Cardiac septum (tissue), 1 donor: ENCODE measurements around the gene TERT. TPM values are rescaled to one million over a fixed set of nuclear protein-coding genes. Genes with fewer than 3 reads are reported as not detected.
"Not testable (repeated sequence)": the region's sequence is repeated elsewhere in the genome, so short reads cannot be mapped to it uniquely, and the experiment has no call there.

Experiments used
- DNase-seq: peaks from one replicate; pipeline ENCODE4 v3.0.0-alpha.2; 2020; ENCODE audit warnings: low spot score
- intact Hi-C: fragments of 100-400 bp; cut with DNase I; formaldehyde crosslinking; loops from one replicate; pipeline ENCODE4 v1.14.0; 2022
- long read RNA-seq: library from polyadenylated mRNA; unstranded; transcript quantifications from one replicate; pipeline ENCODE4 v2.0.0, GENCODE V29; 2021
- total RNA-seq: library from RNA; stranded (reverse); fragmentation: NEBNext Ultra II Directional; extraction: Animal tissue kit (Norgen Biotek cat#: 25700); gene quantifications from one replicate; pipeline ENCODE4 v1.2.1, GENCODE V29; 2021
- donor health status: DM: no; HTN: no; CAD: no.

Gene TERT
- not detected for total RNA-seq
- long read RNA-seq: 0 reads

DNA sequence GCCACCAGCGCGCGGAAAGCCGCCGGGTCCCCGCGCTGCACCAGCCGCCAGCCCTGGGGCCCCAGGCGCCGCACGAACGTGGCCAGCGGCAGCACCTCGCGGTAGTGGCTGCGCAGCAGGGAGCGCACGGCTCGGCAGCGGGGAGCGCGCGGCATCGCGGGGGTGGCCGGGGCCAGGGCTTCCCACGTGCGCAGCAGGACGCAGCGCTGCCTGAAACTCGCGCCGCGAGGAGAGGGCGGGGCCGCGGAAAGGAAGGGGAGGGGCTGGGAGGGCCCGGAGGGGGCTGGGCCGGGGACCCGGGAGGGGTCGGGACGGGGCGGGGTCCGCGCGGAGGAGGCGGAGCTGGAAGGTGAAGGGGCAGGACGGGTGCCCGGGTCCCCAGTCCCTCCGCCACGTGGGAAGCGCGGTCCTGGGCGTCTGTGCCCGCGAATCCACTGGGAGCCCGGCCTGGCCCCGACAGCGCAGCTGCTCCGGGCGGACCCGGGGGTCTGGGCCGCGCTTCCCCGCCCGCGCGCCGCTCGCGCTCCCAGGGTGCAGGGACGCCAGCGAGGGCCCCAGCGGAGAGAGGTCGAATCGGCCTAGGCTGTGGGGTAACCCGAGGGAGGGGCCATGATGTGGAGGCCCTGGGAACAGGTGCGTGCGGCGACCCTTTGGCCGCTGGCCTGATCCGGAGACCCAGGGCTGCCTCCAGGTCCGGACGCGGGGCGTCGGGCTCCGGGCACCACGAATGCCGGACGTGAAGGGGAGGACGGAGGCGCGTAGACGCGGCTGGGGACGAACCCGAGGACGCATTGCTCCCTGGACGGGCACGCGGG lies at the start of gene TERT:
Gene TERT (minus strand): TSS at position 234 of the 815 bp plus-strand sequence. CDS start 79 bp downstream, at position 155.
- intact Hi-C loops: no loop called here
- peak; percentile 61 for DNase-seq

DNA sequence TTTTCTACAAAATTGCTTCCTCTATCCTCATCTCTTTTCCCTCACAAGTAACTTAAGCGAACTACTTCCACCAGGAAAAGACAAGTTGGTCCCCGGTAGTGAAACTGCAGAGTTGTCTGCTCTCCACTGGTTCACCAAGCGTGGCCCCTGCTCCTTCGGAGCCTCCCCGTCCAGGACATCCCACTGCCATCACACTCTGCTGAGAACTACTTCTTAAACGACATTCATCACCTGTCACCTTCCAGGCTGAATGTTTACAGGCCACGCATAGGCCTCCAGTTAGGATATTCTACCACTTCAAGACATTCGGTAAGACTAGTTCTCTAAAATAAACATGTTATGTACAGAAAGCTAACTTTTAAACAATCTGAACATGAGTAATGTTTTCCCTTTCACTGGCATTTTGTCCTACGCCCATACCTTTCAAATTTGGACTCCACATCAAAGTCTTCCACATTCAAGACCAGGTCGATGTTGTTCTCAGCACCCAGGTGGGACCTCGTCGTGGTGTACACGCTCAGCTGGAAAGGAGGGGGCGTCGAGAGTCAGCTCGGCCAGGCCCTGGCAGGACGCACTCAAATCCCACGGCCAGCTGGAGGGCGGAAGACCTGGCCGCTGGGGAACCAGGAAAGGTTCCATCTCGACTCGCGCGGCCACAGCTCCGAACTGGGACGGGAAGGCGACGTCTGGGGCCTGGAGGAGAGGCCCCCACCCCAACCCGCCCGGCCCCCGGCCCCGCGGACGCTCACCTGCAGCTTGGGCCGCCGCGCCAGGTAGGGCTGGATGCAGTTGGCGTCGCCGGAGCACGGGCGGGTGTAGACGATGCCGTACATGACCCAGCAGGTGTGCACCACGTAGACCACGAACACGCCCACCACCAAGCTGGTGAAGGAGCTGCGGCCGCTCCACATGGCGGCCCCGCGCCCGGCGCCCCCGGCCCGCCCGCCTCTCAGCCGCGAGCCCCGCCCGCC lies 49.3 kb upstream of the TERT start:
- DNase-seq: no peak
- intact Hi-C loops: loop anchor here (5.0 to 10.0 kb wide), 3 partner anchors 301 to 461 kb away; partner anchors contain the start of gene NDUFS6

DNA sequence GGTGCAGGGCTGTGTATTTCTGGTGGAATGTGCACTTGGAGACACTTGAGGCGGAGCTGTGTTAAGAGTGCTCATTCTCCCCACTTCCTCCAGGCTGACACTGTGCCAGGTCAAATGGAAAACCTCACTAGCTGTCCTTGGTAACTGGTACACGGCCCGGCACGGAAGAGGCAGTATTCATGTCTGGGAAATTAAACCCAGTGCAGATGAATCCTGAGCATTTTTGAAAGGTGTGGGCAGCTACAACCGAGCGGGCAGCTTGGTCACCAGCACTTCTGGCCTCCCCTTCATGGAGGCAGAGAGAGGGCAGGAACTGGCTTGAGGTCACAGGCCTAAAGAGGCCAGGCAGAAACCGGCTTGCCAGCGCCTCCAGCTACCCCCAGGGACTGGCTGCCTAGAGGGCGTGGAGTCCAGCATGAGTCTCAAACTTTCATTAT lies 48.5 kb upstream of the TERT start:
- DNase-seq: no peak
- intact Hi-C loops: loop anchor here (5.0 to 10.0 kb wide), 3 partner anchors 301 to 461 kb away; partner anchors contain the start of gene NDUFS6

DNA sequence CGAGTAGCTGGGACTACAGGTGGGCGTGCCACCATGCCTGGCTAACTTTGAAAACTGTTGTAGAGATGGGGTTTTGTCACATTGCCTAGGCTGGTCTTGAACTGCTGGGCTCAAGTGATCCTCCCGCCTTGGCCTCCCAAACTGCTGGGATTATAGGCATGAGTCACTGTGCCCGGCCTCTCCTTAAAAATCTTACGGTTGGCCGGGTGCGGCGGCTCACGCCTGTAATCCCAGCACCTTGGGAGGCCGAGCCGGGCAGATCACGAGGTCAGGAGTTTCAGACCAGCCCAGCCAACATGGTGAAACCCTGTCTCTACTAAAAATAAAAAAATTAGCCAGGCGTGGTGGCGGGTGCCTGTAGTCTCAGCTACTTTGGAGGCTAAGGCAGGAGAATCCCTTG lies 47.8 kb upstream of the TERT start:
- intact Hi-C loops: loop anchor here (5.0 to 10.0 kb wide), 3 partner anchors 302 to 462 kb away; partner anchors contain the start of gene NDUFS6
- not testable (repeated sequence) for DNase-seq

DNA sequence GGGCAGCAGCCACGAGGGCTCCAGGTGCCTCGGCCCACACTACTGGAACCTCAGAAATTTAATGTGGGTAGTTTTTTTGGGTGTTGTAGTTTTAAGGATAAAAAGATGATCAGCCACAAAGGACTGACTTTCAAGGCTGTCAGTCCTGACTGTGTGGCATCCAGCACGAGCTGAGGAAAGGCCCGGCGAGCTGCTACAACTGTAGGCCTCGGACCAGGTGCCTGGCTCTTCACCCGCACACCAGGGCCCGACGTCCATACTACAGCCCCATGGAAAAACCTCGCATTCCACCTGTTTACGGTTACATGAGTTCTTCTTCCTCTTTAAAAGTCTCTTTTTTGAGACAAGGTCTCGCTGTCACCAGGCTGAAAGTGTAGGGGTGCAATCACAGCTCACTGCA lies 47.4 kb upstream of the TERT start:
- intact Hi-C loops: loop anchor here (5.0 to 10.0 kb wide), 3 partner anchors 303 to 463 kb away; partner anchors contain the start of gene NDUFS6
- DNase-seq: no peak

DNA sequence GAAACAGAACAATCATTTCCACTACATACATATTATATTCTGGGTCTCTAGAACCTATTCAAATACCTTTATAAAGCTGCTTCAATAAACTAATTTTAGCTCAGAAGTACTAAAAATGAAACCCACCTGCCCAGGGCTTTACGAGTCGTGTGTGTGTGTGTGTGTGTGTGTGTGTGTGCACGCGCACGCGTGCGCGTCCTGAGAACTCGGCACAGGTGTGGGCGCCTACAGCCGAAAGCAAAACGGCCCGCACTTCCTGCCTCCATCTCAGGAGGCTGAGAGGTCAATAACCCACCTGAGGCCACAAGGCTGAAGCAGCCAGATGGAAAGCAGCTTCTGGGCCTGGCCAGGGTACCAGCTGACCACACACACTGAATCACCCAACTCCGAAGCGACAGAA lies 47.0 kb upstream of the TERT start:
- intact Hi-C loops: loop anchor here (5.0 to 10.0 kb wide), 3 partner anchors 303 to 463 kb away; partner anchors contain the start of gene NDUFS6
- no peak for DNase-seq

DNA sequence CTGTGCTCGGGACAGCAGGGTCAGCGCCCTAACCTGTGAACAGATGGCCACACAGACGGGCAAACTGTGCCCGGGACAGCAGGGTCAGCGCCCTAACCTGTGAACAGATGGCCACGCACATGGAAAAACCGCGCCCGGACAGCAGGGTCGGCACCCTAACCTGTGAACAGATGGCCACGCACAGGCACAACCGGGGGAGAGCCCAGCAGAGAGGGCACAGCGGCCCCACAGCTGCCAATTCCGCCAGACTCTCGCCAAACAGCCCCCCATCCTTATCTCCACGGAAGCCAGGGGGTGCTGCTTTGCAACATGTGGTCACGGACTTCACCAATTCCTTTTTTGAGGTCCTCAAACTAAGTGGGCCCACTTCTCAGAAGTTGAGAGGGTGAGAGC lies 44.9 kb upstream of the TERT start:
- intact Hi-C loops: loop anchor here (5.0 to 10.0 kb wide), 3 partner anchors 305 to 465 kb away; partner anchors contain the start of gene NDUFS6
- not testable (repeated sequence) for DNase-seq

DNA sequence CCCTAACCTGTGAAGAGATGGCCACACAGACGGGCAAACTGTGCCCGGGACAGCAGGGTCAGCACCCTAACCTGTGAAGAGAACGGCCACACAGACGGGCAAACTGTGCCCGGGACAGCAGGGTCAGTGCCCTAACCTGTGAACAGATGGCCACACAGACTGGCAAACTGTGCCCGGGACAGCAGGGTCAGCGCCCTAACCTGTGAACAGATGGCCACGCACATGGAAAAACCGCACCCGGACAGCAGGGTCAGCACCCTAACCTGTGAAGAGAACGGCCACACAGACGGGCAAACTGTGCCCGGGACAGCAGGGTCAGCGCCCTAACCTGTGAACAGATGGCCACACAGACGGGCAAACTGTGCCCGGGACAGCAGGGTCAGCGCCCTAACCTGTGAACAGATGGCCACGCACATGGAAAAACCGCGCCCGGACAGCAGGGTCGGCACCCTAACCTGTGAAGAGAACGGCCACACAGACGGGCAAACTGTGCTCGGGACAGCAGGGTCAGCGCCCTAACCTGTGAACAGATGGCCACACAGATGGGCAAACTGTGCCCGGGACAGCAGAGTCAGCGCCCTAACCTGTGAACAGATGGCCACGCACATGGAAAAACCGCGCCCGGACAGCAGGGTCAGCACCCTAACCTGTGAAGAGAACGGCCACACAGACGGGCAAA lies 44.4 kb upstream of the TERT start:
- DNase-seq, intact Hi-C loops: not testable (repeated sequence)

DNA sequence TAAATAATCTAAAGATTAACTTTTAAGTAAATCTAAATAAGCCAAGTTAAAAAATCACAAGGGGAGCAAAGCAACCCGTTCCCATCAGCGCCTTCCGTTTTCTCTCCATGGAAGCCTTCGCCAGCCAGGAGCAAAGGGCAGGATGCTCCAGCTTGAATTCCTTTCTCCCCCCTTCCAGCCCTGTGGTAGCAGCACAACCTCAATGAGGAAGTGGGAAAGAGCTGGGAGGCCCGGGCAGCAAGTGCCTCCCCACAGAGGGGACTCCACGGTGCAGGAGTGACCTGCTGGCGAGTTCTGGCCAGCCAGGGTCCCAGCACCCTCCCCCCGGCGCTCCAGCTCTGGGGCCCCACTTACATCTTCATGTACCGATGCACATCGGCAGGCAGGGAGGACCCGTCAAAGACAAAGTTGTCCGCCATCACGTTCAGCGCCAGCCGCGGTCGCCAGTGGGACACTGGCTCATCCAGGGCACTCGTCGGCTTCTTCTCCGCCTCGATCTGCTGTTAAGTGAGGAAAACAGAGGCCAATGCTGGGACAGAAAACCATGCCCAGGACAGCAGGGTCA lies 43.7 kb upstream of the TERT start:
- intact Hi-C loops: no loop called here
- no peak for DNase-seq

DNA sequence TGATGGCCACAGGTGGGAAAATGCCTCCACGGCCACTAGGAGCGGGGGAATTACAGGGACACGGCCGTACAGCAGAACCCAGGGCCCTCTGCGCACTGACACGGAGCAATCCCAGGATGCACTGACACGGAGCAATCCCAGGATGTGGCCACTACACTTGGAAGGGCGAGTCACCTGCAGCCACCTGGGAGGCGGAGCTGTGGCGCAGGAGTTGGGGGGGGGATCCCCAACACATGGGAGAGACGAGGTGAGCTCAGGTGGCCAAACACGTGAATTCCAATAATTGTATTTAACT lies 43.3 kb upstream of the TERT start:
- intact Hi-C loops: no loop called here
- DNase-seq: no peak

DNA sequence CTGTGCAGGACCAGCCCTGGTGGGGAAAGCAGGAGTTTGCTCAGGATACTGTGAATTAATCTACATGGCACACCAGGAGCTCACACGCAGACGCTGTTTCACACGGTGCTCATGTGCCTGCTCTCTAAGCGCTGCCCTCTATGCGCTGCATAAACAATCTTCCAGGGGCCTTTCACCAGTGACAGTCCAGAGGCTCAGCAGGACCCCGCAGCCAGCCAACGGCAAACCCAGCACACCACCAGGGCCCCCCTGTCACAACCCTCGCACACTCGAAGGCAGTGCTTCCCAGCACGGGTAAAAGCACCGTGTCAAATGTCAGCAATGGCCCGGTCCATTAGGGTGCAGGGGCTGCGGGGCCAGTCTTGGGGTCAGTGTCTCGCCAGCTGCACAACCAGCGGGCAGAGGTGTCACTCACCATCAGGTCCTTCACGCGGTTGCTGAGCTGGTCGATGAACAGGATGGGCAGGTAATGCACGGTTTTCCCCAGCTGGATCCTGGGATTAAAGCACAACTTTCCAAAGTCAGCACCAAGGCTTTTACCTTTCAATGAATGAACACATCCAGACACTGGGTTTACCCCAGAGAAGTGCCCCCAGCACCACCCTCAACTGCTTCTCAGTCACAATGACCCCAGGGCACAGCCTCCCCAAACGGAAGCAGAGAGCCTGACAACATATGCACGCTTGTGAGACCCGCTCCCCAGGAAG lies 42.8 kb upstream of the TERT start:
- intact Hi-C loops: no loop called here
- no peak for DNase-seq

DNA sequence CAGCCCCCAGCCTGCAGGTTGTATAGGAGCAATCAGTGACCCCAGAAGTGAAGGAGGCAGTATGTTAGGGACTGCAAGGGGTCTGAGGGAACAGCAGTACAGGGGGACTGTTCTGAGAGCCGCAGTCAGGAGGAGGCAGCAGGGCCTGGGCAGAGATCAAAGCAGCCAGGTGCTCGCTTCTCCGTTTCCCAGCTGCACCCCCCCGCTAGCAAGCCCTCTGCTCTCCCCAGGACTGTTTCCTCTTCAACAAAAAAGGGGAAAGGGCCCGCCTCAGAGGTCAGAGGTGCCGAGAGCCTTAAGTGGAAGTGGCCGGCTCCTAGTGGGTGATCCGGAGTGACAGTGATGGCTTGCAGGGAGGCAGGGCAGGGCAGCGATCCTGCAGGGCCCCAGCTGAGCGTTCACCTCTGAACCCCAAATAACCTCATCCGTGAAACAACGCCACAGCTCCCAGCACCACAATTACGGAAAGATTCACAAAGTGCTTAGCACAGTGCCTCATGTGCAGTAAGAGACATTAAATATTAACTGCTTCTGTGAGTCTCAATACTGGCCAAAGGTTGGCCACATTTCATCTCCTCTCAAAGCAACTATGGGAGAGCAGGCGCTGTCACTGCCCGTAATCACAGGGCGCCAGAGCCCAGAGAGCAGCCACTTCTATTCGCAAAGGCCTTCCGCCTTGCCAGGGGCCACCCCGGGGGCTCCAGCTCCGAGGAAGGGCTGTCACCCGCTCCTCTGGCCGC lies 42.1 kb upstream of the TERT start:
- DNase-seq: no peak
- intact Hi-C loops: no loop called here

DNA sequence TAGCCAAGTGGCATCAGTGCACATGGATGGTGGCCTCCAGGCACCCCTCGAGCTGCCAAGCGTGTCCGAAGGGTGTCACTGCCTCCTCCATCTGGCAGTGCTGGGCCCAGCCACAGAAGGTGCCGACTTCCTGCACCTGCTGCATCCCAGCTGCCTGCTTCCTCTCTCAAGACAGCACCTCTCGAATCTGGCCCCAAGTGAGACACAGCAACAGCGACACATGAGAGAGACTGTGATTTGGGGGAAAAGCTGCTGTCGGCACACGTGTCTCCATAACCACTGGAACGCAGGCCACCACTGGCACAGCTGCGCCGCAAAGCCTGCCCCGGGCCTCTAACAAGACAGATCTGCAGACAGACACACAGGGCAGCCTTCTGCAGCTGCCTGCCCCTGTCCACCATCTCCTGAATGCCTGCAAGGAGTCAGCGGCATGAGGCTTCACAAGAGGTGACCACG lies 41.3 kb upstream of the TERT start:
- no peak for DNase-seq
- intact Hi-C loops: no loop called here

DNA sequence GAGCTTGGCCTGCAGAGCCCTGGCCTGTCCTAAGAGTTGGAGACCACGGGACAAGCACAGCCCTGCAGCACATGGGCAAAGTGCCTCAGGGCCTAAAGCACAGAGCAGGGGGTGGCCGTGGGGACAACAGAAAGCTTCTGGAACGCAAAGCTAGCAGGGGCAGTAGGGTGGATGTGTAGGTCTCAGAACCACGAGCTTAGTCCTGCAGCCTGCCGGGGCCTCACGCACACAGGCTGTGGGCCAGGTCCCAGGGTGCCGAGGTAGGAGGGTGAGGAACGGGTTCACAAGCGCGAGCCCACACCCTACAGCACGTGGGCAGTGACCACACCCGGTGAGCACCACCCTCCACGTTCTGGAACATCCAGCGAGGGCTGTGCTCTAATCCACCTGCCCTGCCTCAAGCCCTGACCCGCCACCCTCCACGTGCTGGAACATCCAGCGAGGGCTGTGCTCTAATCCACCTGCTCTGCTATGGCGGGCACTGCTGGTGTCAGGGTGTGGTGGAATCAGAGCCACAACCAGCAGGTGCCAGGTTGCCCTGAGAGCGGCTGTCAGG lies 40.8 kb upstream of the TERT start:
- intact Hi-C loops: no loop called here
- no peak for DNase-seq

DNA sequence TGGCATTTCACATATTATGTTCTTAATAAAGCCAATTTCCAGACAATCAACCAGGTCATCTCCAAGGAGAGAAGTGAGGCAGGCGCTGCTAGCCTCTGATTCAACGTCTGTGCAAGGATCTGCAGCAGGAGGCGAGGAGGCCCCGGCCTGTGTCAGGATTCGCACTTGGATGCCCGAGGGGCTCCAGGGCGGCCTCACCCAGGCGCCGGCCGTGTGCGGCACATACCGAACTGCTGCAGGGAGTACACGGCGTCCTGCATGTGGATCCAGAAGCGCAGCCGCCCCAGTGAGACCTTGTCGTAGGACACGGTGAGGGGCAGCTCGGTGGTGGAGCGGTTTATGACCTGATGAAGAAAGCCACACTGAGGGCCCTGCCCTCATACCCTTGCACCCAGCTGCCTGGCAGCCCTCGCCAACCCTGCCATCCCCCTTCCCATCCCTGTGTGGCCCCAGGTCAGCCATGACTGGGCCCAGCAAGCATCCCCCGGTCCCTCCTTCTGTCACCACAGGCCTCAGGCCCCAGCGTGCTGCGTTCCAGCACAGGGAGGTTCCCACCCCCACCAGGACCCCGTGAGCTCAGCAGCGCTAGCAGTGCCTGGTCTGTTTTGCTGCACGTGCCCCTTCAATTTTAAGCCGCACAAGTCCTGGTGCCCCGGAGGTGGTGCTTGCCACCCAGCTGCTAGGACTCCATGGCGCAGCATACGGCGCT lies 40.1 kb upstream of the TERT start:
- intact Hi-C loops: no loop called here
- no peak for DNase-seq

DNA sequence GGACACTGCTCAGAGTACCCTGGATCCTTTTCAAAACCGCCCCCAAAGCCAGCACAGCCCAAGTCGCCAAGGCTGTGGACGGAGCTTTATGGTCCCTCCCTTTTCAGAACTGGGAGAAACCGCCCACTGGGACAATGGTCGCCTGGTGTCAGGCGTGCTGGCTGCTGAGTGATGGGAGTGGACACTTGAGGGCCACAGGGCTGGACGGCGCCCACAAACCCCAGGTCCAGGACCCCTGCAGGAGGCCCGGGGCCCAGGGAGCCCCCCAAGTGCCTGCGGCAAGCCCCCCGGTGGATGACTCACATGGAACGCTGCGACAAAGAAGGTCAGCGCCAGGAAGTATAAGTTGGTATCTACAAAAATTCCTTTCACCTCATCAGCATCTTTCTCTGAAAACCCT lies 39.1 kb upstream of the TERT start:
- DNase-seq: no peak
- intact Hi-C loops: no loop called here

DNA sequence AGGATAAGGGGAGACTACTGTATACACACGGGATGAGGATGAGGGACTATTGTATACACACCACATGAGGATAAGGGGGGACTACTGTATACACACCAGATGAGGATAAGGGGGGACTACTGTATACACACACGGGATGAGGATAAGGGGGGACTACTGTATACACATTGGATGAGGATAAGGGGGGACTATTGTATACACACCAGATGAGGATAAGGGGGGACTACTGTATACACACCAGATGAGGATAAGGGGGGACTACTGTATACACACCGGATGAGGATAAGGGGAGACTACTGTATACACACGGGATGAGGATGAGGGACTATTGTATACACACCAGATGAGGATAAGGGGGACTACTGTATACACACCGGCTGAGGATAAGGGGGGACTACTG lies 38.4 kb upstream of the TERT start:
- intact Hi-C loops, DNase-seq: not testable (repeated sequence)
